GM21360 (cell line): ENCODE measurements around the gene BCL11B.

ENCODE experiments used
- ATAC-seq: cut with Tn5 transposase; IDR thresholded peaks from one replicate; pipeline ENCODE4 v1.9.1; 2021; ENCODE audit warnings: mild to moderate bottlenecking, moderate library complexity; ENCODE audit not compliant: unreplicated experiment

BCL11B gene

DNA sequence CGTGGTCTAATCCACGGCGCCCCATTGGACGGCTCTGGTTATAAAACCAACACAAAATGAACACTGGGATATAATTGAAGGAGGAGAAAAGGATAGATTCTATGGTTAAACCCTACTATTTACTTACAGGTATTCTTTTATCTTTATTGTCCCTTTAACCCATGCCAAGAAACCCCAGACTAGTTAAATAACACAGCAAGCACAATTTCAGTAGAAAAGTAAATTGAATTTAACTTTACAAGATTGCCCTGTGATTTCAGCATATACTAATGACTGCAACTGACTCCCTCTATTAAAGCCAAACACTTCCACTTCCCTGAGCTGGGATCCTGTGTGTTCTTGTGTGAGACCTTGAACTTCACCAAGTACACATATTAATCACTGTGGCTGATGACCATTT is 45.3 kb downstream of the BCL11B start:
- ATAC-seq: no peak

DNA sequence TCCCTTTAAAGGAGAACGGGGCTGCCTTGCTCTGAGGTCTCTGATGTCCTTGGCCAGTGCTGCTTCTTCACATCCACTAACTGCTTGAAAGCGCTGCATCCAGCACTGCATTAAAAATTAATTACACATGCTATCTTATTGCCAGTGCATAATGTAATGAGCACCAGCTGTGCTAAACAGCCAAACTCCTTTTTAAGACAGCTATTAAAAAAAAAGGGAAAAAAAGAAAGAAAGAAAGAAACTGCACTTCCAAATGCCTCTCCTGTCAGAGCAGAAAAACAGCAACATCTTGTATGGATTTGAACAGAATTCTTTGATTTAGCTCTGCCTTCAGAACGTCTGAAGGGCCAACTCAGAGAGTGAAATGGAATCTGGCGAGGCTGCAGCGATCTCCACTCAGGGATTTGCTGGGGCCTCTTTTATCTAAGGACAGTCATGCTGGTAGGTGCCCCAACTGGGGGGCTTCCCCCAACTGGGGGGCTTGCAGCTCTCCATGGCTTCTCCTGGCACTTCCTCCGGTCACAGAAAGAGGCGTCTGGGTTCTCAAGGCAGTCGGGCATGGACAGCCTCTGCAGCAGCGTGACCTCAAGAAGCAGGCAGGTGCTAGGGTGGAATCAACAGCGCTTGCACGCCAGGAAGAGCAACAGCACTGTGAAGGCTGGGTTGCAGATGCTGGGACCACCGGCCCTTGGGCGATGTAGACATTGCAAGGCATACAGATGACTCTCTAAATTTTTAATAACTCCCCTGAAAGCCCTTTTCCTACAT is 46.4 kb downstream of the BCL11B start:
- ATAC-seq: no peak

DNA sequence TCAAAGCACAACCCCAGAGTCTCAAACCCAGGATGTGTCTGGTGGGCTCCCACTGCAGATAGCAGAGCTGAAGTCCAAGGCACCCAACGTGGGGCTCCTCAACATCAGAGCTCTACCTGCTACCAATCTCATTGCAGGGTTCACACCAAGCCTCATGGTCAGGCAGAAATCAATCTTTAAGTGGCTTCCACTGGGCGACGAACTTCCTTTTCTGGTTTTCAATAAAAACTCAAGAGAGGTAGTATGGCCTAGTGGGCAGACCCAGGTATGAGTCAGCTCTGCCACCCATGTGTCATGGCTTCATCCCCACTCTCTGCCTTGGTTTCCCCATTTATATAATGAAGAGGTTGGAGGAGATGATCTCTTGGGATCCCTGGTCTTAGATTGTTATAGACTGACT is 47.0 kb downstream of the BCL11B start:
- no peak for ATAC-seq

DNA sequence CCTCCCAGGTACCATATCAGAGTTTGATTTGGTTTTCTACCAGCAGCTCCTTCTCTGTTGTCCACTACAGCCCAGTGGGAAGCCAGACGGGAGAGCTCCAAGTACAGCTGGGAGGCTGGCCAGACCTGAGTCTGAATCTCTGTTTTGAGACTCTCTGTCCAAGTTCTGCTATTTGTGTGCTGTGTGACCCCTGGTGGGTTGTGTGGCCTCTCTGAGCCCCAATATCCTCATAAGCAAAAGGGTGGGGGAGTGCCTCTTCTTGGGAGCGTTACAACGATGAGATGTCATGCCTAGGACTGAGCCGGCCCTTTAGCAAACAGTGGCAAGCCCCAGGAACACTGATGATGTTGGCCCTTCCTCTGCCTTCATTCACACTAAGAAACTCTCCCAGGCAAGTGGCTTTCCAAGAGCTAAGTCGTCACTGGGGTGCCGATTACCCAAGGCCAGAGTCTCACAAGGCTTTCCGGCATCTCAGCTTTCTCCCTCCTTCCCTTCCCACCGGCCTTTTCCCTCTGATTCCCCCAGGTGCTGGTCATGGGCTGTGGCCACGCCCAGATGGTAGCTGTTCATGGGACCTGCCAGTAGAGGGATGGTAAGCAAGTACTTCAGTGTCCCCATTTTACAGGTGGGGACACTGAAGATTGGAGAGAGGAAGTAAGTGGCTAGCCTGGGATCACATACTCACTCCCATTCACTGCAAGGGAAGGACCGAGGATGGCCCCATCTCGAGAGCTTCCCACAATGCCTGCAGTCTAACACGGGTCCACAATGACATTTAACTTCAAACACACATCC is 47.7 kb downstream of the BCL11B start:
- no peak for ATAC-seq

DNA sequence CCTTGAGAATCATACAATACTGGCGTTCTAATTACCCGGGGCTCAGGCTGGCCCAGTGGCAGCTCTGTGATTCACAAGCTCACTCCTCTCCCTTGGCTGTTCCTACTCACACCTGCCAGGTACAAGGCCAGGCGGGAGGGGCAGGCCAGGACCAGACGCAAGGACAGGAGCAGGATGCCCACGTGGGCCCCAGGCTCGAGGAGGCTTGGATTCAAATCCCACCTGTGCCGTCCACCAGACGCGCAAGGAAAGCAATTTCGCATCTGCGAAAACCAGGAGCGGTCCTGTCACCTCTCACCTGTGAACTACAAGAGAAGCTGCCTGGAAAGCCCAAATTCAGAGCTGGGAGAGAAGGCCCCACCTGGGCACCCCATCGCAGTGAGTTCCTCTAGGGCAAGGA is 50.6 kb downstream of the BCL11B start:
- ATAC-seq: no peak

DNA sequence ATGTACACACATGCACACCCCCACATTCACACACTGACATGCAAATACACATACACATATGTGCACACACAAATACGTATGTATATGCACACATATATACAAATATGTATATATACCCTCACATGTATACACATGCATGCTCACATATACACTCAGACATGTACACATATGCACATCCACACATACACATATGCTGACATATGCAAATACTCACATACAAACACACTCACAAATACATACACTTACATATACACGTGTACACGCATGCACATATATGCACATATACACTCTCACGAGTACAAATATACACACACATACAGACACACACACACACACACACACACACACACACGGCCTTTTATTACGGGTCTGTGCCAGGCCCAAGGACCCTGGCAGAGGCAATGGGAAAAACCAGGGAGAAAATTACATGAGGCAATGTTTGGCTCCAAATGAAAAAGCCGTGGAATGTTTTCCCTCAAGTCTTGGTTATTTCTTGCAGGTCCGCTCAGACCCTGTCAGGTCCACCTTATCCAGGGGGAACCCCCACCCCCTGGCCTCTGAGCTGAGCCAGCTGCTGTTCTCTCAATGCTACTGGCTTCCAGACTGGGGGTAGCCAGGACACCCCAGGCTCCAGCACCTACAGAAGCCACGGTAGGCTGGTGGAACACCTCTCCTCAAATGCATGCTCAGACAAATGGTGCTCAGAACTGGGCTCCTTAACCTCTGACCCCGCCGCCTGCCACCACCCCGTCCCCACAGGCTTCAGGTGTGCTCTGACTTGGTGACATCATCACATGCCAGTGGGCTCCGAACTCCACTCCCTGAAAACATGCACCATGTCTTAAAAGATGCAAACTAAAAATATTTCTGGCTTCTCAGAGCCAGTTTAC is 54.7 kb downstream of the BCL11B start:
- ATAC-seq: no peak

DNA sequence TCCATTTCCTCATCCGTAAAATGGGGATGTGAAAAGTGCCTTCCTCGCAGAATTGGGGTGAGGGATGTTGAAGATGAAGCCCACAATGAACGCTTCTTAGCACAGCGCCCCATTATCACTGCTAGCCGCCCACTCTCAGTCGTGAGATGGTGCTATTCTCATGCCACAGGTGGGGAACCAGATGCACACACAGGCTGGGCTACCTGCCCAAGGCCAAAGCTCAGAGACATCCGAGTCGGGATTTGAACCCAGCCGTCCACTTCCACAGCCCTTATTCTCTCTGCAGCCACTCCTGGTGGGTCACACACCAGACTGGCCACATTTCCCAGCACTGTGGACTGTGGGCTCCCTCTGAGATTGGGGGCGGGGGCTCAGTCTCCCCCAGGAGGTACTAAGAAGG is 55.8 kb downstream of the BCL11B start:
- ATAC-seq: no peak

DNA sequence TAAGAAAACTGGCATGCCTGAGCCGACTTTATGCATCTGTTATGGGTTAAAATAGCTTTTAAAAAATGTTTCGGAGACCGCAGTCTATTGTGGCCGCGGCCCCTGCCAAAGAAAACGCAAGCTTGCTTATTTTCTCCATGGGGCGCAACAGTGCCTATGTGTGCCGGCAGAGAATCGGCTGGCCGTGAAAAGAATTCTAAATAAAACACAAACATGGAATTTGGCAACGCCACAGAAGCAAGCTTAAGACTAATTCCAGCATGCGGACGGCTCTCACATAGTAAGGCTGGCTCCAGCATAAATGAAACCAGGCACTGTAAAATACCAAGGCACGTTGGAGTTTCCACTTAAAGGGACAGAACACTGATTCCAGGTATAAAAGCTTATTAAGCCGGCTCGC is 56.7 kb downstream of the BCL11B start:
- no peak for ATAC-seq

DNA sequence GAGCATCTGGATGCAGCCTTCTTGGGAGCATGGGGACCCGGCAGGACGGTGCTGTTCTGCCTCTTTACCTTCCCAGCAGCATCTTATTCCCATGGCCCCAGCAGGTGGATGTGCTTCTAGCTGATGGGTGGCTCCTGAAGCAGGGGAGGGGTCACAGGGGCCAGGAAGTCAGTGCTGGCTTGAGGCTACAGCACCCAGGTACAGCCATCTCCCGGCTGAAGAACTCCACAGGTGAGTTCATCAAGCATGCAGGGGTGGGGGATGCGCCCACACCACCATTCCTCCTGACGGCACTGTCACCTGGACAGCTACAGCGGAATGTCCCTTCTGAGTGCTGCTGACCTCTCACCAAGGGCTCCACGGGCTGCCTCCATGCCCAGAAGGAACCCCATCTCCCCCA is 57.3 kb downstream of the BCL11B start:
- no peak for ATAC-seq

DNA sequence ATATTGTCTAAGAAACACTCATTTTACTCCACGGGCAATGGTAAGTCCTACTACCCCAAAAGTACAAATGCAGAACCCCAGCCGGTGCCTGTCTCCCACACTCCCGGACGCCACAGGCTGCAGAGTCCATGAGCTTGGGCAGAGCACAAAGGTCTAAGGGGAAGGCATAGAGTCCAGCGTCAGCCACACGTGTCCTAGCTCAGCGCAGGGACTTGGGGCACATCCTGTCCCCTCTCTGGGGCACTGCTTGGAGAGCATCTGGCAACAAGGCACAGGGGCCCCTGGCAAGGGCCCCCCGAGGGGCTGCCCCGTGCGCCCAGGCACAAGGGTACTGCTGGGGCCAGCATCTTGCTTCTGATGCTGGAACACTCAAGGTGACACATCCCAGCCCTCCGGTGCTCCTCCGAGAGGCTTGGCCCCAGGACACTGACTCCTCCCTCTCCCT is 58.4 kb downstream of the BCL11B start:
- ATAC-seq: no peak

DNA sequence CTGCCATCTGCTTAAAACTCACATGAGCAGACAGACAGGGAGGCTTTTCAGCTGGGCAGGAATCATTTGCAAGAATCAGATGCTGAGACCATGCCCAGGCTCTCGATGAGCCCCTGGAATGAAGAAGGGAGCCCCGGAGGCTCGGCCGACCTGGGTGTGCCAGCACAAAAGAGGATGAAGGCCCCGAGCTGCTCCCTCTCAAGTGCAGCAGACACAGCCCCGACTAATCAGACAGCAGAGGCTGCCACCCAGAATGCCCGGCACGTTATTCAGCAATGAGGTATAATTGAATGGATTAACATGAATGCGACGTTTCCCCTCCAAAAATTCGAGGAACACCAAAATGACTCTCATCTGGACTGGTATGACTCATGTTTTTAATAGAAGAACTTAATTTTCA is 58.9 kb downstream of the BCL11B start:
- no peak for ATAC-seq

DNA sequence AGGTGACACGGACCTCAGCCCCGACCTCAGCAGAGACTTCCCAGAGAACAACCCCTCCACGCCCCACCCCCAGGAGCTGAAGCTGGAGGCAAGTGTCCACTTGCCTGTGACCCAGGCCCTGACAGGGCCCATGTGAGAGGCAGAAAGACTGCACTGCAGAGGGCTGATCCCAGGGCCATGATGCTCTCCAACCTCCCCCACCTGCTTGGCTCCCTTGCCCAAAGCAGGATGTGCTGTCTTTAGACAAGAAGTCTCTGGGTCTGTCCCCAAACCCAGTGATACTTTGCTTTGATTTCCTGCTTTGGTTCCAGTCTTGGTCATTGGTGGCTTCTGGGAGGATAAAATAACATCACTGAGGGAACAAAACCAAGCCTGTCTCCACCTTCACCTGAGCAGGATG is 59.4 kb downstream of the BCL11B start:
- no peak for ATAC-seq

DNA sequence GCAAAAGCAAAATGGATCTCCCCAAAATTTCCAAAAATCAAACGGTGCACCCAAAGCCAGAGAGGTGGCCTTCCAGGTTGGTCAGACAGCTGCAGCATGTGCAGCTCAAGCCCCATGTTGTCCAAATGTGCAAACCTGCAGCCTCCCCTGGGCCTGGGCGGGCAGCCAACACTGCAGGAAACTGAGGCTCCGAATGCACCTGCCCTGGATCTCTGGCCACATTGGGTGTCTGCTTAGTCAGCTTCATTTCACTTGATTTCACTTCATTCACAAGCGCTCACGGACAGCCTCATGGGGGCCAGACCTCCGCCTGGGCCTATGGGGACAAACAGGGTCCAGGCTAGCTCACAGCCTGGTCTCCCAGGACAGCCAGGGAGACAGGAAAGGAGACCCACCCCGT is 59.8 kb downstream of the BCL11B start:
- no peak for ATAC-seq

DNA sequence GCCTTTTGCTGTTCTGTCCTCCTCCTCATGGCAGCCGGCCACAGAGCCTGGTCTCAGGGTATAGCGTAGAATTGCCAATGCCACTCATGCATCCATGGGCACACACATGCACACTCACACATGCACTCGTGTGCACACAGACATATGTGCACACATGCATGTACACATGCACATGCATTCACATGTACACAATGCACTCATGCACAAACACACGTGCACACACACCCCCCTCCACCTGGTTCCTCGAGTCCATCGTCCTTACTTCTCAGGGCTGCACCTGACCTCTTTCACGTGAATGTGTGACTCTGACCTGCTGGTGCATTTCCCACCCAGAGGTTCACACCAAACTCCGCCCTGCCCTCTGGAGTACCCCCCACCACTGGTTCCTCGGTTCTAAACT is 60.6 kb downstream of the BCL11B start:
- no peak for ATAC-seq

DNA sequence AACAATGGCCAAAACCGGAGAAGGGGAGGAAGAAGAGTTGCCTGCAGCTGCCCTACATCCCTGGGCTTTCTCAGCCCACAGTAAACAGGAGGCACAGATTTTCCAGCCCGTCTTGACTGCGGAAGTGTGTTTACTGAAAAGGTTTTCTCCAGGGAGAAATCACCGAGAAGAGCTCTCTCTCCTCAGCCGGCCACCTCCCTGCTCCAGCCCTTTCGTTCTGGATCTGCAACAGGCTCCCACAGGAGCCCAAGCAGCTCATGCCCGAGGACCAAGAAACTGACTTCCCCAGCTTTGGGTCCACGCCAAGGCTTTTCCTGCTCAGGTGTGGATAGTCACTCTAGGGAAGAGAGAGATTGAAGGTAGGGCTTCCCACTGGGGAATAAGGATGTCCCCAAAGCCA is 61.7 kb downstream of the BCL11B start:
- ATAC-seq: no peak

DNA sequence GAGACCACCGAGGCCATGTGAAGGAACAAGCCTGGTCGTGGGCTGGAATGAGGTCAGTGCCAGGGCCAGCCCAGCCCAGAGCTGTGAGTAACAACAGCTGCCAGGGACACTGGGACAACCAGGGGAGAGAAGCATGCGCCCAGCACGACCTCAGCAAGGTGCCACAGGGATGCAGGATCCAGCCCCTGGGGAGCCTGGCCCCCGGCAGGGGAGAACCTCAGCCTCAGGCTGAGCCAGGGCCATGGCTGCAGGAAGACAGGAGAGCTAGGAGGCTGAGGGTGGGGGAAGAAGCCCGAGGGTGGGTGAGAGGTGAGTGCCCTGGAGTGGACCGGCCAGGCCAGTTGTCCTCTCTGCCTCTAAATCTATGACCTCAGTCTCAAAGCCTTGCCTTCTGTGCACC is 62.6 kb downstream of the BCL11B start:
- no peak for ATAC-seq

DNA sequence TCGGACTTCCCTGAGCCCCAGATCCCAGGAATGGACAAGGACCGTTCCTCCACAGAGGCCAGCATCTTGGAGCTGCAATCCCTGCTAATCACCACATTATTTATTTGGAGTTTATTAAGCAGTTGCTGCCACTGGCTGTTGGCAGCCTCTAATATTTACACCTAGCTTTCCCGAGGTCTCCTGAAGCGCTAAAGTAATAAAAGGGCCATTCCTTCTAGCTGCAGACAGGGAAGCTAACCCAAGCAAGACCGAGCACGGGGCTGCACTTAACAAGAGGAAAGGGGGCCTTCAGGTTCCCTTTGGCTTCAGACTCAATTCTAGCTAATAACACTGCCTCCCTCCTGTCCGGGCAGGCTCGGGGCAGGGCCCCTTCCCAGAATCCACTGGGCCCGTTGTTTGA is 63.7 kb downstream of the BCL11B start:
- no peak for ATAC-seq

DNA sequence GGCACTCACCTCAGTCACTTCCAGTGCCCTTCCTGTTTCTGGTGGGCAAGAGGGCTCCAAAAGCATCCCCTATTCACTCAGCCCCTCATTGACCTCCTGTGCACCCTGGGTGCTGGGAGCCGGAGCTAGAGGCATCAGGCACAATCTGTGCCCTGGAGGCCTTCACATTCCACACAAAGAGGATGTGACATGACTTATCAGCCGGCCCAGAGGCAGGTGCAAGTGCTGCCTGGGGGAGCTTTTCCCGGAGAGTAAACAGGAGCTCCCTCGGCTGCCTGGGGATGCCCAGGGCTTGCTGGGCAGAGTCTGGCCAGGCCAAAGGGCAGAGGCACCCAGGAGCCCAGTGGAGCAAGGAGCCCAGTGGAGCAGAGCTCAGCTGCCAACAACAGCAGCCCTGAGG is 64.5 kb downstream of the BCL11B start:
- no peak for ATAC-seq

DNA sequence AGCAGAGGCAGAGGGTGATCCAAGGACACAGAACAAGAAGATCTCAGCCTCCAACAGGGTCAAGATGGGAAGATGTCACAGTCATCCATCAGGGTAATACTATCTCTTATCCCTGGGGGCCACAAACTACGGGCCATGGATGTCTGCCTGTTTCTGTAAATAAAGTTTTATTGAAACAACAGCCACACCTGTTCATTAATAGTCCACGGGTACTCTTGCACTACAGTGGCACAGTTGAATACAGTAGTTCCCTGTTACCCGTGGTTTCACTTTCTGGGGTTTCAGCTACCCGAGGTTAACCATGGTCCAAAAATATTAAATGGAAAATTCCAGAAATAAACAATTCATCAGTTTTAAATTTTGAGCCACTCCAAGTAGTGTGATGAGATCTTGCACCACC is 65.9 kb downstream of the BCL11B start:
- no peak for ATAC-seq

DNA sequence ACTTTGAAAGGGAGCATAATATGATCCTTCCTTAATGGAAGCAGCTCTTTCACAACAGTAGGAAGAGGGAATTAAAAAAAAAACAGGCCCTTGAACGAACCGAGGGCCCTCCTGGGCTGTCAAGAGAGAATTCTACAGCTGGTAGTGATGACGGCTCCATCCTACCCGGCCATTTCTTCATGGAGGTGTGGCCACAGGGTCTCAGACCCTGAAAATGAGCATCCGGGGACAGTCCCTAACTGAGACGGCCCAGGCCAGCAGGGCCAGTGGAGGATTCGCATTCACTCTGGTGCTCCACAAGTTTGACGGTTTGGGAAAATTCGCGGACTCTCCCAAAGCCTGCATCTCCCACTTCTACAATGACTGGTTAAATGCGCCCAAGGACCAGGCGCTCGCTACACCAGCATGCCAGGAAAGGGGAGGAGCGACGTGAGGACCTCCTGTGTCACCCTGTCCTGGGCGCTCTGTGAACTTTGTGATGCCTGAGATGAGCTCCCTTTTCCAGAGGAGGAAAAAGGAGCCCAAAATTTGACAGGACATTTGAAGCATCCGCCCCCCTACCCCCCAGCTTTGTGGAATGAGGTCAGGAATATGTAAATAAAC is 66.8 kb downstream of the BCL11B start:
- ATAC-seq: no peak

DNA sequence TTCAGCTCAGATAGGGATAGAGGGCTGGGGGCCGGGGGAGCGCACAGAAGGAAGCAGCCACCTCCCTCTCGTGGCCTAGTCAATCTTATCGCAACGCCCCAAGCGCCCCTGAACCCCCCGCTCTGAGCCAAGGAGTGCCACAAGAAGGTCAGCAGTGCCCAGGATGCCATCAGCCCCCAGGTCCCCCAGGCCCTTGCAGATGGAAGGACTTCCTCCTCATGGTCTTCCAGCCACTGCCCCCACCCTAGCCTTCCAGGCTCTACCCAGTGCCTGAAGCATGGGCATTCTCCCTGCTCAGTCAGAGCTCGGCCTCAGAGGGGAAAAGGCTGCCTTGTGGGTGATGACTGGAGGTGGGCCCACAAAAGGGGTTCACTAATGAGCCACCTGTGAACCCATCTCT is 68.2 kb downstream of the BCL11B start:
- ATAC-seq: no peak
